Embryonic facial prominence (tissue), 1 donor: ENCODE data around the gene CCDC150.
"Not testable (repeated sequence)": the region's sequence is repeated elsewhere in the genome, so short reads cannot be mapped to it uniquely, and the experiment has no call there.

Source experiments
- DNase-seq: peaks from one replicate; pipeline ENCODE4 v3.0.0-alpha.2; 2016; ENCODE audit errors: extremely low spot score

Gene CCDC150

DNA sequence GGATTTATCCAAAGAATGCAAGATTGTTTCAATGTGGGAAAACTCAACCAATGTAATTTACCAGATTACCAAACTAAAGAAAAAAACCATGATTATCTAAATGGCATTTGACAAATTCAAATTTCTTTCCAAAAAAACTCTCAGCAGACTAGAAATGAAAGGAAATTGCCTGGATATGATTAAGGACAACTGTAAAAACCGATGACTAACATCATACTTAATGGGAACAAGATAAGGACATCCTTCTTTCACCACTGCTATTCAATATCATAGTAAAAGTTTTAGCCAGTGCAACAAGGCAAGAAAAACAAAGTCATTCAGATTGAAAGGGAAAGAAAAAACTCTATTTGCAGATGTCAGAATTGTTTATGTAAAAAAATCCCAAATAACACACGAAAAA is 4.4 kb upstream of the CCDC150 start:
- no peak for DNase-seq

DNA sequence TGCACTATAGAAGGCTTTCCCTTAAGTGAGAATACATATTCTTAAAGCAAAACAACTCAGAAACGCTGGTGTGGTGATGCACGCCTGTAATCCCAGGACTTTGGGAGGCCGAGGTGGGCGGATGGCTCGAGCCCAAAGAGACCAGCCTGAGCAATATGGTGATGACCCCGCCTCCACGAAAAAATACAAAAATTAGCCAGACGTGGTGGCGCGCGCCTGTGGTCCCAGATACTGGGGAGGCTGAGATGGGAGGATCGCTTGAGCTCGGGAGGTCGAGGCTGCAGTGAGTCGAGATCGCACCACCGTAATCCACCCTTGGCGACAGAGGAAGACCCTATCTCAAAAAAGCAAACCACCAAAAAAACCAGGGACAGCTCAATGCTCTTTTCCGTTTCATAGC is 750 bp upstream of the CCDC150 start:
- no peak for DNase-seq

DNA sequence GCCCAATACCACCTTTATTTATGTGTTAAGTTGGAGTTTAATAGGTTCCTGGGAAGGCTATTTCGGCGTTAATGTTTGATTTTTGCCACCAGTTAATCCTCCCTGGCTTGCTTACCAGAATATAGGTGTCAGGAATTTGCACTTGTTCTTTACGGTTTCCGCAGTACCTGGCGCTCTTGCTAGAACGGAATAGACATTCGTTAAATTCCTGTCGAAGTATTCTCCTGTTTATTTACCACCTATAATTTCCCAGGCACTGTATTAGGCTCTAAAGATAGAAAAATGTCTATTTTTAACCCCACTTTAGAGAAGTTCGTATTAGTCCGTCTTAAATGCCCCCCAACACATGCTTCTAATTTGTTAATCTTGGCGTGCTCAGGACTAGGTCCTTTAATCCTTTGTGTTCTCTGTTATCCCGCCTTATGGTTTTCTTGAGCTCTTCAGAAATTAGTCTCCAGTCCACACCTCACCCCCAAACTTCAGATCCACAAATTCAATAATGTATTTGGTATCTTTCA is 575 bp downstream of the CCDC150 start:
- no peak for DNase-seq

GRCh38 chr2:196649202-196649601 is 9.7 kb downstream of the CCDC150 start:
- no peak for DNase-seq

DNA sequence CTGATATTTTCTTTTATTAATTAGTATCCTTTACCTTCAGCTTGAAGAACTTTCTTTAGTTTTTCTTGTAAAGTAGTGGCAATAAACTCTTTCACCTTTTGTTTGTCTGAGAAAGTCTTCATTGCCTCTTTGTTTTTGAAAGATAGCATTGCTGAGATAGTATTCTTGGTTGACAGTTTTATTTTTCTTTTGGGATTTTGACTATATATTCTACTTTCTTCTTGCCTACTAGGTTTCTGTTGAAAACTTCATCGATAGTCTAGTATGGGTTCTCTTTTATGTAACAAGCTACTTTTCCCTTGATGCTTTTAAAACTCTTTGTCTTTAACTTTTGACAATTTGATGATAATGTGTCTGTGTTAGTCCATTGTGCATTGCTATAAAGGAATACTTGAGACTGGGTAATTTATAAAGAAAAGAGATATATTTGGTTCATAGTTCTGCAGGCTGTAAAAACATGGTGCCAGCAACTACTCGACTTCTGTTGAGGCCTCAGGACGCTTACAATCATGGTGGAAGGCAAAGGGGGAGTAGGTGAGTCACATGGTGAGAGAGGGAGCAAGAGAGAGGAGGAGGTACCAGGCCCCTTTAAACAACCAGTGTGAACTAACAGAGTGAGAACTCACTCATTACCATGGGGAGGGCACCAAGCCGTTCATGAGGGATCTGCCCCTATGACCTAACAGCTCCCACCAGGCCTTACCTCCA is 12.0 kb downstream of the CCDC150 start:
- DNase-seq: no peak

GRCh38 chr2:196652869-196653268 is 13.4 kb downstream of the CCDC150 start:
- DNase-seq: no peak

- DNase-seq: no peak
Observed at GRCh38 chr2:196653843-196654242, 14.3 kb downstream of the CCDC150 start.

GRCh38 chr2:196655761-196656160 is 16.2 kb downstream of the CCDC150 start:
- DNase-seq: no peak

- DNase-seq: no peak
Observed at GRCh38 chr2:196657333-196657732, 17.8 kb downstream of the CCDC150 start.

DNA sequence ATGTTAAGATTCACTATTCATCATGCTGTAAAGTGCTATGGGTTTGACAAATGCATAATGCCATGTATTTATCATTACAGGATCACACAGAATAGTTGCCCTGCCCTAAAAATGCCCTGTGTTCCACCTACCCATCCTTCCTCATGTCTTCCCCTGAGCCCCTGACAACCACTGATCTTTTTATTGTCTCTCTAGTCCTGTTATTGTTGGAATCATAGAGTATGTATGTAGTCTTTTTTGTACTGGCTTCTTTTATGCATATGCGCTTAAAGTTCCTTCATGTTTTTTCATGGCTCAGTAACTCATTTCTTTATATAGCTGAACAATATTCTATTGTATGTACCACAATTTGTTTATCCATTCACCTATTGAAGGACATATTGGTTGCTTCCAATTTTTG is 20.3 kb downstream of the CCDC150 start:
- DNase-seq: no peak

GRCh38 chr2:196660244-196660643 is 20.7 kb downstream of the CCDC150 start:
- DNase-seq: no peak

- no peak for DNase-seq
Observed at GRCh38 chr2:196670342-196670741, 30.8 kb downstream of the CCDC150 start.

GRCh38 chr2:196675963-196676362 is 36.4 kb downstream of the CCDC150 start:
- DNase-seq: no peak

DNA sequence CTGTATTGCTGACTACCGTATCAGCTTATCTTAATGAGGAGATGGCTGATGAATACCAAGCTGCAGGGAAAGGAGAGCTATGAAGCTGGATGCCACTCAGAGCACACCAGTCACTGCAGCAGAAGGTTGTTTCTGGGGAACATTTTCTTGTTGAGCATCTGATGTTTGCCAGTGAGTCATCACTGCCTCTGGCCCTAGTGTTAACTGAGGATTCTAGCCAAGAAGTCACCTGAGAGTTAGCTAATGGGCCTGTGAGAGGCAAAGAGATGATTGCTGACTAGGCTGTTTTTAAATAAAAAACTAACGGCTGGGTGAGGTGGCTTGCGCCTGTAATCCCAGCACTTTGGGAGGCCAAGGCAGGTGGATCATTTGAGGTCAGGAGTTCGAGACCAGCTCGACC is 37.9 kb downstream of the CCDC150 start:
- no peak for DNase-seq

DNA sequence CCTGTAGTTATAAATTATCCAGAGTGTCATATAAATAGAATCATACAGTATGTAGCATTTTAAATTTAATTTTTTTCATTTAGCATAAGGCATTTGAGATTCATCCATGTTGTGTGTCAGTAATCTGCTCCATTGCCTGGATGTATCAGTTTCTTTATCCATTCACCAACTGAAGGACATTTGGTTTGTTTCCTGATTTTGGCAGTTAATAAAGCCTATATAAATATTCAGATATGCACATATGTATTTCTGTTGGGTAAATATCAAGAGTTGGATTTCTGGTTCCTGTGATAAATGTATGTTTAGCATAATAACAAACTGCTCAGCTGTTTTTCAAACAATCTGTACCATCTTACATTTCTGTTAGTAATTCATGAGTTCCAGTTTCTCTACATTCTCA is 39.9 kb downstream of the CCDC150 start:
- no peak for DNase-seq

DNA sequence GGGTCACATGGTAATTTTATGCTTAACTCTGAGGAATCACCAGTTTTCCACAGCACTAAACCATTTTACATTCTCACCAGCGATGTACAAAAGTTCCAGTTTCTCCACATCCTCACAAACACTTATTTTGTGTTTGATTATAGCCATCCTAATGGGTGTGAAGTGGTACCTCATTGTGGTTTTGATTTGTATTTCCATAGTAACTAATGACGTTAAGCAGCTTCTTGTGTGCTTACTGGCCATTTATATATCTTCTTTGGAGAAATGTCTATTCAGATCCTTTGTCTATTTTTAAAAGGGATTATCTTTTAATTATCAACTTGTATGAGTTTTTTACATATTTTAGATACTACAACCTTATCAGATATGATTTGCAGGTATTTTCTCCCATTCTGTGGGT is 42.0 kb downstream of the CCDC150 start:
- no peak for DNase-seq

GRCh38 chr2:196685792-196686191 is 46.3 kb downstream of the CCDC150 start:
- no peak for DNase-seq

DNA sequence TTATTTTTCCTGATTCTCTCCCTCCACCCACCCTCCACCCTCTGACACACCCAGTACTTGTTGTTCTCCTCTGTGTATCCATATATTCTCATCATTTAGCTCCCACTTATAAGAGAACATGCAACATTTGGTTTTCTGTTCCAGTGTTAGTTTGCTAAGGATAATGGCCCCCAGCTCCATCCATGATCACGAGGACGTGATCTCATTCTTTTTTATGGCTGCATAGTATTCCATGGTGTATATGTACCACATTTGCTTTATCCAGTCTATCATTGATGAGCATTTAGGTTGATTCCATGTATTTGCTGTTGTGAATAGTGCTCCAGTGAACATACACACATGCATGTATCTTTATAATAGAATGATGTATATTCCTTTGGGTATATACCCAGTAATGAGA is 47.2 kb downstream of the CCDC150 start:
- not testable (repeated sequence) for DNase-seq

DNA sequence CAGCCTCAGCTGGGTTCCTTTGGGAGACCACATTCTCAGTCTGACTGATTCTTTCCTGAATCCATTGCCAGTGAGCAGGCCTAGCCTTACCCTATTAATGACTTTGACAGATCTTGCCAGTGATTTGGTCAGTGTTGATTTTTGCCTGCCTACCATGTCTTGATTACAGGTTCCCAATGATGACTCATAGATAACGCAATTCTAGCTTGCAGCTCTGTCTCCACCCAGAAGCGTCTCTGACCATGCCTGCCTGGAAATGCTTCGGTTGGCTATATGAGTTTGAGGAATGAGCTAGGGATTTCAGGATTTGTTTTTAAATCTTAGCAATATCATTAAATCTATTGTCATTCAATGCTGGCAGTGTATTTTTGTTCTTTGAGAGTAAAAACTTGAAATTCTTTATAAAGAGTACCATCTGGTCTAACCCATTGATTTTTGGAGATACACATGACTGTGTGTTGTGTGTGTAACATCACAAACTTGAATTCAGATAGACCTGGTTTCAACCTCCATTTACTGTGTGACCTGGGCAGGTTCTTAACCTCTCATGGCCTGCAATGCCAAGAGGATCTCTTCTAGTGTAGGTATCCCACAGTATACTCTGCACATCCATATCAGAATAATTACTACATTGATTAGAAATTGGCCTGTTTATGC is 57.0 kb downstream of the CCDC150 start:
- no peak for DNase-seq

GRCh38 chr2:196697825-196698224 is 58.3 kb downstream of the CCDC150 start:
- DNase-seq: no peak

GRCh38 chr2:196702641-196703040 is 63.1 kb downstream of the CCDC150 start:
- DNase-seq: no peak

DNA sequence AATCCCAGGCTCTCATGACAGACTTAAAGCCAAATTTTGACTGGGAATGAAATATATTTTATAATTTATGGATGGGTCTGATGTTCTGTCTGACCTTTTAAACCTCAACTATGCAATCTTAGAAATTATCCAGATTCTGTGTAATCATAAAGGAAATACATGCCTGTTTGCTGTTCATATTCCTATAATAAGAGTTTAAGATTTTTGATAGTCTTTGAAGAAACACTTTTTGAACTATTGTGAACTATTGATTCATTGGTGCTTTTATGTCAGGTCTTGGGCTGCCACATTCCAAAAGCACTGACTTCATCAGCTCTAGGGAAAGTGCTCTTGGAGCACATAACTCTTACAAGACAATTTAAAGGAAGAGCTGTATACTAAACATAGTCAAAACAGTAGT is 64.2 kb downstream of the CCDC150 start:
- DNase-seq: no peak

- not testable (repeated sequence) for DNase-seq
Observed at GRCh38 chr2:196710056-196710455, 70.5 kb downstream of the CCDC150 start.
